Adrenal gland (tissue), 12 donors: ENCODE results near the gene PALM. TPM values are rescaled to one million over a fixed set of nuclear protein-coding genes. Genes with fewer than 3 reads are reported as not detected.
A peak's percentile ranks its signal among the peaks of the same experiment; 100 is the strongest.

Experiments
- DNase-seq, 7 donors: peaks; one replicate each; pipeline ENCODE4 v3.0.0-alpha.2; 2019 to 2020
- H3K27ac ChIP-seq, 5 donors: fragments of 200-600 bp; sonication (generic) in 4 of 5; 1 replicate in 3 of 5; 2 replicates in 2 of 5; pipeline versions ENCODE4 v1.5.1 to v1.8.0; 2016 to 2020; ENCODE audit warnings: mild to moderate bottlenecking in 1 of 5
- H3K27me3 ChIP-seq: fragments of 200-600 bp; 2 replicates; pipeline ENCODE4 v1.8.0; 2021
- H3K36me3 ChIP-seq, 2 donors: fragments of 200-600 bp; replicated peaks in 1 of 2; 1 replicate in 1 of 2; 2 replicates in 1 of 2; pipeline versions ENCODE4 v1.5.1 to v1.8.0; 2018 to 2022
- H3K4me1 ChIP-seq, 2 donors: fragments of 200-600 bp; replicated peaks in 1 of 2; 1 replicate in 1 of 2; 2 replicates in 1 of 2; pipeline versions ENCODE4 v1.5.1 to v1.8.0; 2018 to 2021
- H3K4me3 ChIP-seq, 4 donors: fragments of 200-600 bp; sonication (generic) in 3 of 4; one replicate each; pipeline ENCODE4 v1.5.1; 2016 to 2018
- H3K9me3 ChIP-seq, 3 donors: fragments of 200-600 bp; sonication (generic) in 1 of 3; replicated peaks in 1 of 3; 1 replicate in 2 of 3; 2 replicates in 1 of 3; pipeline versions ENCODE4 v1.5.1 to v1.8.0; 2016 to 2021
- CTCF ChIP-seq, 6 experiments: fragments of 450-650 bp in 4 of 6; fragments of 200-600 bp in 2 of 6; sonication (generic) in 1 of 6; IDR thresholded peaks; 1 replicate in 5 of 6; 2 replicates in 1 of 6; pipeline versions ENCODE4 v1.5.1 to v1.8.0; 2016 to 2021; ENCODE audit warnings: antibody characterized with exemption in 6 of 6, mild to moderate bottlenecking in 2 of 6, moderate library complexity in 1 of 6
- POLR2A ChIP-seq, 2 donors: fragments of 450-650 bp; IDR thresholded peaks; one replicate each; pipeline ENCODE4 v1.6.1; 2017; ENCODE audit warnings: antibody characterized with exemption in 2 of 2, mild to moderate bottlenecking in 2 of 2, moderate library complexity in 1 of 2
- WGBS, 4 donors: extraction: QIAGEN DNeasy Blood & Tissue Kit in 2 of 4; methylation state at CpG; one replicate each; pipeline versions ENCODE4 v1.1.5 to v1.1.7; 2013 to 2017; 5-methylcytosine and 5-hydroxymethylcytosine counted together
- intact Hi-C, 2 donors: fragments of 100-400 bp; cut with DNase I; formaldehyde crosslinking; loops; one replicate each; pipeline versions ENCODE4 v1.14.1 to v1.15.0; 2022 to 2023
- polyA plus RNA-seq, 3 donors: library from polyadenylated mRNA; stranded (reverse); fragments of 200-250 nt in 2 of 3; fragments of 350-450 nt in 1 of 3; fragmentation: Illumina TruSeq in 1 of 3; extraction: RNeasy Lipid Tissue Mini Kit (QIAGEN cat#74804) in 1 of 3; gene quantifications; one replicate each; pipeline ENCODE4 v1.2.3, GENCODE V29; 2013 to 2014
- total RNA-seq, 9 donors: library from RNA; depleted of rRNA in 4 of 9; stranded (reverse); fragments of >200 nt in 4 of 9; fragments of 120-200 nt in 1 of 9; fragmentation: NEBNext Ultra II Directional in 1 of 9; extraction: Animal tissue kit (Norgen Biotek cat#: 25700) in 1 of 9; gene quantifications; one replicate each; pipeline versions ENCODE4 v1.1.0 to v1.2.4, GENCODE V29; 2013 to 2023
- donor health status: healthy with polysubstance abuse.
- donor health status: Bipolar disorder and iron deficiency.
- donor health status: DM: yes; HTN: yes; CAD: no.
- donor health status: DM: no; HTN: no; CAD: no.
- donor health status: DM: no; HTN: no; CAD: no.
- donor health status: DM: yes; HTN: yes; CAD: no.

Gene PALM
- total and polyA plus RNA-seq, 12 donors: 3.9 to 72.2 (median 50.1) TPM

- H3K9me3 ChIP-seq: no peaks in the 10 kb centered on the region
- peak overlapping the region in 3 of 5 donors; percentile 48 to 86 (median 77) for H3K27ac ChIP-seq
- TF ChIP-seq POLR2A (IDR thresholded peaks at IDR 0.05): no peak
- no peak for TF ChIP-seq CTCF (IDR thresholded peaks at IDR 0.05)
- DNase-seq: no peak
- H3K4me1 ChIP-seq: peaks cover 0 to 17% of the 10 kb centered on the region in 2 donors
- no peak overlapping the region for H3K4me3 ChIP-seq
- H3K36me3 ChIP-seq: no peaks in the 10 kb centered on the region
- 48 to 63% (median 53%) methylated on average over 23 to 33 of the region's 33 CpGs for WGBS, 4 donors
- intact Hi-C loops: no loop called here
- H3K27me3 ChIP-seq: no peaks in the 10 kb centered on the region
Observed at GRCh38 chr19:788983-789700, 80.4 kb downstream of the PALM start.

- no peak overlapping the region for H3K4me3 ChIP-seq
- no peaks in the 10 kb centered on the region for H3K27me3 ChIP-seq
- intact Hi-C loops: no loop called here
- no peaks in the 10 kb centered on the region for H3K9me3 ChIP-seq
- TF ChIP-seq POLR2A (IDR thresholded peaks at IDR 0.05) (no peak), CTCF (IDR thresholded peaks at IDR 0.05) (no peak)
- DNase-seq: no peak
- H3K27ac ChIP-seq: peak overlapping the region in 3 of 5 donors; percentile 48 to 86 (median 77)
- 66 to 94% (median 79%) methylated on average over 9 of the region's 9 CpGs for WGBS, 4 donors
- H3K4me1 ChIP-seq: peaks cover 0 to 17% of the 10 kb centered on the region in 2 donors
- no peaks in the 10 kb centered on the region for H3K36me3 ChIP-seq
Observed at GRCh38 chr19:789701-790060, 80.9 kb downstream of the PALM start.

DNA sequence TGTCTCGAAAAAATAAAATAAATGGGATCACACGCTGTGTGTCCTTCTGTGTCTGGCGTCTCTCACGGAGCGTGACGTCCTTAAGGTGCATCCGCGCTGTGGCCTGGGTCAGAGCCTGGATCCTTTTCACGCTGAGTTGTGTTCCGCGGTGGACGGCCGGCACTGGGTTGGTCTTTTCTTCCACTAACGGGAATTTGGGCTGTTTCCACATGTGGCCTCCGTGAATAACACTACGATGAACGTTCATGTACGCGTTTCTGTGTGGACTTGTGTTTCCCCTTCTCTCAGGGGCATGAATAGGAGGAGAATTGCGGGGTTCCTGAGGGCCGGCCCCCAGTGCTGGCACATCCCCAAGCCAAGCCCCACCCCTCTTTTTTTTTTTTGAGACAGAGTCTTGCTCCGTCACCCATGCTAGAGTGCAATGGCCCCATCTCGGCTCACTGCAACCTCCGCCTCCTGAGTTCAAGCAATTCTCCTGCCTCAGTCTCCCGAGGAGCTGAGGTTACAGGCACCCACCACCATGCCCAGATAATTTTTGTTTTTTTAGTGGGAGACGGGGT is 82.4 kb downstream of the PALM start:
- peak in 1 of 7 donors; percentile 44 for DNase-seq
- Histone ChIP-seq H3K36me3 (no peaks in the 10 kb centered on the region), H3K27ac (peak overlapping the region in 3 of 5 donors; percentile 26 to 81 (median 38)), H3K27me3 (no peaks in the 10 kb centered on the region), H3K4me3 (no peak overlapping the region), H3K4me1 (peaks cover 0 to 17% of the 10 kb centered on the region in 2 donors), H3K9me3 (no peaks in the 10 kb centered on the region)
- TF ChIP-seq CTCF (IDR thresholded peaks at IDR 0.05): no peak
- no peak for TF ChIP-seq POLR2A (IDR thresholded peaks at IDR 0.05)
- 74 to 79% (median 78%) methylated on average over 25 to 26 of the region's 26 CpGs for WGBS, 4 donors
- intact Hi-C loops: no loop called here

- Histone ChIP-seq H3K36me3 (no peaks in the 10 kb centered on the region), H3K4me1 (peaks cover 6 to 23% of the 10 kb centered on the region in 2 donors), H3K27me3 (no peaks in the 10 kb centered on the region), H3K9me3 (no peaks in the 10 kb centered on the region), H3K27ac (peak overlapping the region in 3 of 5 donors; percentile 26 to 81 (median 38)), H3K4me3 (no peak overlapping the region)
- peak in 1 of 7 donors; percentile 25 for DNase-seq
- intact Hi-C loops: no loop called here
- no peak for TF ChIP-seq POLR2A (IDR thresholded peaks at IDR 0.05)
- TF ChIP-seq CTCF (IDR thresholded peaks at IDR 0.05): no peak
- 56 to 81% (median 63%) methylated on average over 4 to 8 of the region's 8 CpGs for WGBS, 4 donors
Observed at GRCh38 chr19:791567-792305, 83.0 kb downstream of the PALM start.
